Thyroid gland (tissue), 4 donors: ENCODE measurements around the gene EHD2. TPM values are rescaled to one million over a fixed set of nuclear protein-coding genes. Genes with fewer than 3 reads are reported as not detected.
"Not testable (repeated sequence)": the region's sequence is repeated elsewhere in the genome, so short reads cannot be mapped to it uniquely, and the experiment has no call there.

Source experiments
- DNase-seq, 2 donors: peaks; one replicate each; pipeline ENCODE4 v3.0.0-alpha.2; 2019
- H3K27ac ChIP-seq, 3 donors: fragments of 200-600 bp; sonication (generic); 1 replicate in 2 of 3; 2 replicates in 1 of 3; pipeline ENCODE4 v1.5.1; 2016 to 2019; ENCODE audit warnings: mild to moderate bottlenecking in 1 of 3, moderate library complexity in 1 of 3
- H3K27me3 ChIP-seq: fragments of 200-600 bp; sonication (generic); one replicate; pipeline ENCODE4 v1.5.1; 2019
- H3K36me3 ChIP-seq, 2 donors: fragments of 200-600 bp; sonication (generic); one replicate each; pipeline ENCODE4 v1.5.1; 2016 to 2019
- H3K4me1 ChIP-seq, 2 donors: fragments of 200-600 bp; sonication (generic); one replicate each; pipeline ENCODE4 v1.5.1; 2017 to 2019
- H3K4me3 ChIP-seq, 3 donors: fragments of 200-600 bp; sonication (generic); replicated peaks in 1 of 3; 1 replicate in 2 of 3; 2 replicates in 1 of 3; pipeline ENCODE4 v1.5.1; 2016; ENCODE audit warnings: mild to moderate bottlenecking in 1 of 3
- H3K9me3 ChIP-seq: fragments of 200-600 bp; sonication (generic); one replicate; pipeline ENCODE4 v1.5.1; 2017
- CTCF ChIP-seq, 6 experiments: fragments of 200-600 bp in 3 of 6; fragments of 450-650 bp in 3 of 6; sonication (generic) in 3 of 6; IDR thresholded peaks; one replicate each; pipeline ENCODE4 v1.5.1; 2016 to 2019; ENCODE audit warnings: antibody characterized with exemption in 6 of 6, mild to moderate bottlenecking in 2 of 6, inconsistent platforms in 1 of 6, moderate library complexity in 1 of 6
- POLR2A ChIP-seq, 2 donors: fragments of 450-650 bp; IDR thresholded peaks; one replicate each; pipeline ENCODE4 v1.6.1; 2017; ENCODE audit warnings: antibody characterized with exemption in 2 of 2, mild to moderate bottlenecking in 2 of 2, moderate library complexity in 1 of 2
- WGBS, 2 donors: methylation state at CpG; one replicate each; pipeline ENCODE4 v1.1.5; 2017; 5-methylcytosine and 5-hydroxymethylcytosine counted together
- intact Hi-C: fragments of 100-400 bp; cut with DNase I; formaldehyde crosslinking; loops from one replicate; pipeline ENCODE4 v1.15.1; 2023
- total RNA-seq, 4 donors: library from RNA; depleted of rRNA; stranded (reverse); fragments of >200 nt; gene quantifications; one replicate each; pipeline ENCODE4 v1.2.3, GENCODE V29; 2016

EHD2 gene
- total RNA-seq, 4 donors from 2014 or later, result 41.9 to 48.0 (median 44.3) TPM

GRCh38 chr19:47766359-47766620 lies 53.1 kb downstream of the EHD2 start:
- 63 to 83% methylated on average over 7 of the region's 7 CpGs for WGBS, 2 donors
- no peak overlapping the region for H3K27ac ChIP-seq
- H3K4me1 ChIP-seq, result no peaks in the 10 kb centered on the region
- no peak for DNase-seq
- no peaks in the 10 kb centered on the region for H3K9me3 ChIP-seq
- intact Hi-C loops, result no loop called here
- TF ChIP-seq POLR2A (IDR thresholded peaks at IDR 0.05), result no peak
- TF ChIP-seq CTCF (IDR thresholded peaks at IDR 0.05), result no peak
- H3K27me3 ChIP-seq, result no peaks in the 10 kb centered on the region
- H3K36me3 ChIP-seq, result no peaks in the 10 kb centered on the region
- H3K4me3 ChIP-seq, result no peak overlapping the region

- no peak for DNase-seq
- TF ChIP-seq CTCF (IDR thresholded peaks at IDR 0.05) (no peak), POLR2A (IDR thresholded peaks at IDR 0.05) (no peak)
- Histone ChIP-seq H3K9me3 (no peaks in the 10 kb centered on the region), H3K4me3 (no peak overlapping the region), H3K27me3 (no peaks in the 10 kb centered on the region), H3K27ac (no peak overlapping the region), H3K36me3 (no peaks in the 10 kb centered on the region), H3K4me1 (no peaks in the 10 kb centered on the region)
- intact Hi-C loops, result no loop called here
- WGBS, 2 donors, result 89 to 94% methylated on average over 7 of the region's 7 CpGs
Observed at GRCh38 chr19:47766670-47767069, 53.4 kb downstream of the EHD2 start.

GRCh38 chr19:47767349-47767748 lies 54.1 kb downstream of the EHD2 start:
- Histone ChIP-seq H3K4me1 (no peaks in the 10 kb centered on the region), H3K4me3 (no peak overlapping the region), H3K27ac (no peak overlapping the region), H3K36me3 (no peaks in the 10 kb centered on the region), H3K27me3 (no peaks in the 10 kb centered on the region), H3K9me3 (no peaks in the 10 kb centered on the region)
- TF ChIP-seq POLR2A (IDR thresholded peaks at IDR 0.05) (no peak), CTCF (IDR thresholded peaks at IDR 0.05) (no peak)
- DNase-seq, result no peak
- WGBS, 2 donors, result 90 to 94% methylated on average over 2 of the region's 2 CpGs
- intact Hi-C loops, result no loop called here

- Histone ChIP-seq H3K4me3 (no peak overlapping the region), H3K9me3 (no peaks in the 10 kb centered on the region), H3K27ac (no peak overlapping the region), H3K27me3 (no peaks in the 10 kb centered on the region), H3K4me1 (no peaks in the 10 kb centered on the region), H3K36me3 (no peaks in the 10 kb centered on the region)
- WGBS, 2 donors, result 75 to 82% methylated on average over 2 of the region's 2 CpGs
- TF ChIP-seq POLR2A (IDR thresholded peaks at IDR 0.05) (no peak), CTCF (IDR thresholded peaks at IDR 0.05) (no peak)
- intact Hi-C loops, result no loop called here
- no peak for DNase-seq
Observed at GRCh38 chr19:47768604-47769003, 55.4 kb downstream of the EHD2 start.

GRCh38 chr19:47769534-47769933 lies 56.3 kb downstream of the EHD2 start:
- Histone ChIP-seq H3K36me3 (no peaks in the 10 kb centered on the region), H3K4me1 (no peaks in the 10 kb centered on the region), H3K27ac (no peak overlapping the region), H3K4me3 (no peak overlapping the region), H3K27me3 (no peaks in the 10 kb centered on the region), H3K9me3 (no peaks in the 10 kb centered on the region)
- TF ChIP-seq CTCF (IDR thresholded peaks at IDR 0.05) (no peak), POLR2A (IDR thresholded peaks at IDR 0.05) (no peak)
- intact Hi-C loops, result no loop called here
- no peak for DNase-seq
- 77 to 78% methylated on average over 3 of the region's 3 CpGs for WGBS, 2 donors

- H3K4me1 ChIP-seq, H3K27me3 ChIP-seq, H3K4me3 ChIP-seq, H3K27ac ChIP-seq, H3K9me3 ChIP-seq, H3K36me3 ChIP-seq, intact Hi-C loops, DNase-seq: not testable (repeated sequence)
- WGBS, 2 donors, result 85 to 90% methylated on average over 6 of the region's 6 CpGs
Observed at GRCh38 chr19:47771291-47771690, 58.1 kb downstream of the EHD2 start.
